PFSK-1 (cell line): ENCODE data around the gene DENND6B.

Experiments
- FOXP2 ChIP-seq: optimal IDR thresholded peaks from 2 replicates; pipeline ENCODE3; 2011; ENCODE audit warnings: borderline replicate concordance, control low read depth, inconsistent platforms; ENCODE audit not compliant: insufficient read depth; ENCODE audit errors: extremely low read length, extremely low read depth
- POLR2AphosphoS5 ChIP-seq: IDR thresholded peaks from 2 replicates; pipeline ENCODE4 v1.6.1; 2012; ENCODE audit warnings: low read depth, mild to moderate bottlenecking, control low read depth, low read length, moderate library complexity
- REST ChIP-seq, 2 experiments: IDR thresholded peaks; 2 replicates each; pipeline versions ENCODE4 v1.6.1 to v1.8.0; 2011 to 2012; ENCODE audit warnings: low read depth in 2 of 2, low read length in 2 of 2, control low read depth in 1 of 2, inconsistent platforms in 1 of 2, mild to moderate bottlenecking in 1 of 2, moderate library complexity in 1 of 2; ENCODE audit not compliant: insufficient read depth in 1 of 2
- SIN3A ChIP-seq: IDR thresholded peaks from 2 replicates; pipeline ENCODE4 v1.6.1; 2012; ENCODE audit warnings: mild to moderate bottlenecking, low read length, moderate library complexity, borderline replicate concordance; ENCODE audit not compliant: insufficient read depth
- TAF1 ChIP-seq: IDR thresholded peaks from 2 replicates; pipeline ENCODE4 v1.6.1; 2012; ENCODE audit warnings: low read length, control low read depth, borderline replicate concordance; ENCODE audit not compliant: insufficient read depth

The DENND6B gene

GRCh38 chr22:50269970-50270665, 56.7 kb downstream of the DENND6B start, which contains the start of gene MAPK11:
TSS of gene MAPK11 (minus strand) at chr22:50270380. CDS start at chr22:50270292, 88 bp downstream.
- TF ChIP-seq FOXP2 (no peak), TAF1 (no peak), SIN3A (no peak), REST (IDR thresholded peaks at IDR 0.05; ENCODE audit: insufficient read depth in 1 of 2, low read depth in 2 of 2, low read length in 2 of 2) (no peak), POLR2AphosphoS5 (no peak)

GRCh38 chr22:50269573-50269969, 57.2 kb downstream of the DENND6B start:
- TF ChIP-seq SIN3A (no peak), TAF1 (no peak), REST (IDR thresholded peaks at IDR 0.05; ENCODE audit: insufficient read depth in 1 of 2, low read depth in 2 of 2, low read length in 2 of 2) (no peak), FOXP2 (no peak)

GRCh38 chr22:50268655-50269113, 58.1 kb downstream of the DENND6B start:
- no peak for TF ChIP-seq REST (IDR thresholded peaks at IDR 0.05; ENCODE audit: insufficient read depth in 1 of 2, low read depth in 2 of 2, low read length in 2 of 2)
- TF ChIP-seq SIN3A, result no peak
- no peak for TF ChIP-seq TAF1
- TF ChIP-seq FOXP2, result no peak
- no peak for TF ChIP-seq POLR2AphosphoS5

- TF ChIP-seq TAF1 (no peak), SIN3A (no peak), POLR2AphosphoS5 (no peak), REST (IDR thresholded peaks at IDR 0.05; ENCODE audit: insufficient read depth in 1 of 2, low read depth in 2 of 2, low read length in 2 of 2) (no peak), FOXP2 (no peak)
These were observed 59.0 kb downstream of the DENND6B start for GRCh38 chr22:50267591-50268390.
